Transverse colon (tissue), 3 donors: ENCODE data around the gene DDAH1.

ENCODE experiments used
- POLR2A ChIP-seq: fragments of 450-650 bp; IDR thresholded peaks from one replicate; pipeline ENCODE4 v1.6.1; 2016; ENCODE audit warnings: antibody characterized with exemption, mild to moderate bottlenecking, moderate library complexity
- TF ChIP-seq, protein P1 (sequence below), 5 experiments: fragments of 200-600 bp in 3 of 5; fragments of 450-650 bp in 2 of 5; sonication (generic) in 3 of 5; IDR thresholded peaks; 1 replicate in 2 of 5; 2 replicates in 3 of 5; pipeline ENCODE4 v1.5.1; 2016 to 2017; ENCODE audit warnings: antibody characterized with exemption in 5 of 5, inconsistent platforms in 3 of 5, mild to moderate bottlenecking in 2 of 5, moderate library complexity in 1 of 5

DNA sequence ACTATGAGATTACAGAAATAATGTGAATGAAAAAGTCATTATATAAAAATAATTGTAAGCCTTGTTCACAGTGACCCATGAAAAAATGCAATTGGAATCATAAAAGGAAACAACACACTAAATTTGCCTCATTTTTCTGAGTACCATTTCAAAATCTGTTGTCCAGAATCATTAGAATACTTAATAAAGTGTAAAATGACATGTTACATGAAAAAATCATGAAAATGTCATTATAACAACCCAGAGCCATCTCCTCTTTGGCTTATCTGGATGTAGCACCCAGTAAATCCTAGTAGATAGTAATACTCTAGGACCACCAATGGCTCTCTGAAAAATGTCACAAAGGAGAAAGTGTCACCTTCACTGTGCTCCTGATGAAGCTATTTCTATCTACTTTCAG is 76.5 kb downstream of the DDAH1 start:
- TF ChIP-seq, protein P1, sequence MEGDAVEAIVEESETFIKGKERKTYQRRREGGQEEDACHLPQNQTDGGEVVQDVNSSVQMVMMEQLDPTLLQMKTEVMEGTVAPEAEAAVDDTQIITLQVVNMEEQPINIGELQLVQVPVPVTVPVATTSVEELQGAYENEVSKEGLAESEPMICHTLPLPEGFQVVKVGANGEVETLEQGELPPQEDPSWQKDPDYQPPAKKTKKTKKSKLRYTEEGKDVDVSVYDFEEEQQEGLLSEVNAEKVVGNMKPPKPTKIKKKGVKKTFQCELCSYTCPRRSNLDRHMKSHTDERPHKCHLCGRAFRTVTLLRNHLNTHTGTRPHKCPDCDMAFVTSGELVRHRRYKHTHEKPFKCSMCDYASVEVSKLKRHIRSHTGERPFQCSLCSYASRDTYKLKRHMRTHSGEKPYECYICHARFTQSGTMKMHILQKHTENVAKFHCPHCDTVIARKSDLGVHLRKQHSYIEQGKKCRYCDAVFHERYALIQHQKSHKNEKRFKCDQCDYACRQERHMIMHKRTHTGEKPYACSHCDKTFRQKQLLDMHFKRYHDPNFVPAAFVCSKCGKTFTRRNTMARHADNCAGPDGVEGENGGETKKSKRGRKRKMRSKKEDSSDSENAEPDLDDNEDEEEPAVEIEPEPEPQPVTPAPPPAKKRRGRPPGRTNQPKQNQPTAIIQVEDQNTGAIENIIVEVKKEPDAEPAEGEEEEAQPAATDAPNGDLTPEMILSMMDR (IDR thresholded peaks at IDR 0.05), result no peak
- no peak for TF ChIP-seq POLR2A
